ENCODE measurements around the gene TSPEAR. TPM values are rescaled to one million over a fixed set of nuclear protein-coding genes. Genes with fewer than 3 reads are reported as not detected.
A peak's percentile ranks its signal among the peaks of the same experiment; 100 is the strongest.

TSPEAR gene
- total and polyA plus RNA-seq, 2 of the 13 experiments (the other 11 are each of a cell fraction or from before 2014, with no cell fraction given): 0.07 to 0.32 TPM

- TF ChIP-seq NR1H2 (CRISPR knock-in tag; IDR thresholded peaks at IDR 0.05; ENCODE audit: borderline replicate concordance, low read depth): no peak
- TF ChIP-seq NR3C1 (CRISPR knock-in tag; IDR thresholded peaks at IDR 0.05): no peak
- no peak for TF ChIP-seq SOX6 (IDR thresholded peaks at IDR 0.05)
- peak; percentile 55 for TF ChIP-seq SOX6 (CRISPR knock-in tag; IDR thresholded peaks at IDR 0.05)
- no peak for TF ChIP-seq ZNF720 (CRISPR knock-in tag; IDR thresholded peaks at IDR 0.05)
- TF ChIP-seq FOXA1 (IDR thresholded peaks at IDR 0.05): no peak
- peak; percentile 9; the same call in 1 of the 2 replicates for TF ChIP-seq FOXA1 (CRISPR knock-in tag; IDR thresholded peaks at IDR 0.05)
- 0 out of 2 replicates have a peak, but pooled peaks have one; percentile 44 for TF ChIP-seq REL (CRISPR knock-in tag; conservative IDR thresholded peaks at IDR 0.05)
- TF ChIP-seq ZNF430 (CRISPR knock-in tag; IDR thresholded peaks at IDR 0.05): peak; percentile 66; the same call in 1 of the 2 replicates
- TF ChIP-seq SPEN (CRISPR knock-in tag; IDR thresholded peaks at IDR 0.05; ENCODE audit: low read depth): peak; percentile 52; the same call in 1 of the 2 replicates
- no peak for TF ChIP-seq ZNF572 (CRISPR knock-in tag; IDR thresholded peaks at IDR 0.05)
- TF ChIP-seq ZNF256 (CRISPR knock-in tag; conservative IDR thresholded peaks at IDR 0.05): 0 out of 2 replicates have a peak, but pooled peaks have one; percentile 48
- 0 out of 2 replicates have a peak, but pooled peaks have one; percentile 12 for TF ChIP-seq THAP11 (CRISPR knock-in tag; IDR thresholded peaks at IDR 0.05)
- no peak for TF ChIP-seq ZC3H4 (CRISPR knock-in tag; IDR thresholded peaks at IDR 0.05; ENCODE audit: borderline replicate concordance)
- TF ChIP-seq SALL1 (CRISPR knock-in tag; IDR thresholded peaks at IDR 0.05): peak; percentile 86
- TF ChIP-seq, protein P1, sequence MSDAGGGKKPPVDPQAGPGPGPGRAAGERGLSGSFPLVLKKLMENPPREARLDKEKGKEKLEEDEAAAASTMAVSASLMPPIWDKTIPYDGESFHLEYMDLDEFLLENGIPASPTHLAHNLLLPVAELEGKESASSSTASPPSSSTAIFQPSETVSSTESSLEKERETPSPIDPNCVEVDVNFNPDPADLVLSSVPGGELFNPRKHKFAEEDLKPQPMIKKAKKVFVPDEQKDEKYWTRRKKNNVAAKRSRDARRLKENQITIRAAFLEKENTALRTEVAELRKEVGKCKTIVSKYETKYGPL (CRISPR knock-in tag; IDR thresholded peaks at IDR 0.05): no peak
- peak; percentile 43; the same call in 1 of the 2 replicates for TF ChIP-seq ZNF230 (CRISPR knock-in tag; IDR thresholded peaks at IDR 0.05)
- TF ChIP-seq ZNF570 (CRISPR knock-in tag; IDR thresholded peaks at IDR 0.05; ENCODE audit: borderline replicate concordance): no peak
- TF ChIP-seq SETDB1 (CRISPR knock-in tag; IDR thresholded peaks at IDR 0.05; ENCODE audit: borderline replicate concordance): peak; percentile 70; the same call in 1 of the 2 replicates
- TF ChIP-seq IKZF5 (CRISPR knock-in tag; IDR thresholded peaks at IDR 0.05): peak; percentile 49; the same call in 1 of the 2 replicates
- TF ChIP-seq FOXP1 (IDR thresholded peaks at IDR 0.05): no peak
- TF ChIP-seq FOXP1 (CRISPR knock-in tag; IDR thresholded peaks at IDR 0.05): 0 out of 2 replicates have a peak, but pooled peaks have one; percentile 25
- no peak for TF ChIP-seq POLR2A (IDR thresholded peaks at IDR 0.05; ENCODE audit: insufficient read depth in 1 of 2, low read depth in 2 of 2, low read length in 2 of 2)
- no peak for TF ChIP-seq ZNF281 (CRISPR knock-in tag; IDR thresholded peaks at IDR 0.05; ENCODE audit: borderline replicate concordance)
- peak; percentile 59; the same call in 1 of the 2 replicates for TF ChIP-seq MTA1 (CRISPR knock-in tag; IDR thresholded peaks at IDR 0.05; ENCODE audit: borderline replicate concordance)
- no peak for TF ChIP-seq SRSF1 (optimal IDR thresholded peaks at IDR 0.05; ENCODE audit: low read depth, low read length)
- no peak for TF ChIP-seq ZNF816 (CRISPR knock-in tag; IDR thresholded peaks at IDR 0.05; ENCODE audit: borderline replicate concordance)
- TF ChIP-seq ZMYM4 (CRISPR knock-in tag; IDR thresholded peaks at IDR 0.05): peak; percentile 46; the same call in 1 of the 2 replicates
These were observed 8.2 kb downstream of the TSPEAR start (continued) for GRCh38 chr21:44702973-44703730.
